ENCODE measurements around the gene PNPLA5. TPM values are rescaled to one million over a fixed set of nuclear protein-coding genes. Genes with fewer than 3 reads are reported as not detected.

The PNPLA5 gene
- total and polyA plus RNA-seq, 2 of the 8 experiments (the other 6 are each of a cell fraction or from before 2014, with no cell fraction given): 3.9 to 6.8 TPM

DNA sequence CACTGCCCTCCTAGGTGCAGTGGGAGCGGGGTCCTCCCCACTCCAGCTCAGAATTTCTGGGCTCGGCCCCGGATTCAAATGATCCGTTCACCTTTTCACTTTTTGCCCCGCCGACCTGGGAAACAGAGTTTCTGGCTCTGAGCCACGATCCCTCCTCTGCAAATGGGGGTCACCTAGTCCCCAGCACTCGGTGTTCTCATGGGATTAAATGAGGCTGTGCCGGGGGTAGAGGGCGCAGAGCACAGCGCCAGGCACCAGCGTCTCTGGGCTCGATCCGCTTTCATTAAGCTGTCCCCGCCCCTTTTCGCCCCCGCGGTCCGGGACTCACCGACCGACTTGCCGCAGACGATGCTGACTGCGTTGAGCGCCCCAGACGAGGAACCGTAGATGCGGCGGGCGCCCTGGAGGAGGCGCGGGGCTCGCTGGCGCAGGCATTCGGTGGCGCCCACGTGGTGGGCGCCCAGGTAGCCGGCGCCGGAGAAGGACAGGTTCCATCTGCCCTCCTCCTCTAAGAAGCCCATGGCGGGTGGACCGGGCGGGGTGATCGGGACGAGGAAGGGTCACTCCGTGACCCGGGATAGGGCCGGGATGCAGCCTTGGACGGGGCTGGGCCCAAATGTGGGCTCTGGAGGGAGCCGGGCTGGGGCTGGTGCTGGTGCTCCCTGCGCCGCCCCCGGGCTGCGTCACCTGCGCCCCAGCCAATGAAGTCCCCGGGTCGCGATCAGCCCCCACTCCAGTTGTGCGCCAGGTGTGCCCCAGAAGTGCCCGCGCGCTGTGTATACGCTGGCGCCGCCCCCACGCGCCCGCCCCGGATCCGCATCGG lies at the start of gene PNPLA5 (continued):
- no peak for TF ChIP-seq HDAC6 (IDR thresholded peaks at IDR 0.05; ENCODE audit: low read depth, low read length)
- TF ChIP-seq CHD2 (IDR thresholded peaks at IDR 0.05; ENCODE audit: low read length): no peak
